ENCODE results near the gene SV2A.

Gene SV2A

DNA sequence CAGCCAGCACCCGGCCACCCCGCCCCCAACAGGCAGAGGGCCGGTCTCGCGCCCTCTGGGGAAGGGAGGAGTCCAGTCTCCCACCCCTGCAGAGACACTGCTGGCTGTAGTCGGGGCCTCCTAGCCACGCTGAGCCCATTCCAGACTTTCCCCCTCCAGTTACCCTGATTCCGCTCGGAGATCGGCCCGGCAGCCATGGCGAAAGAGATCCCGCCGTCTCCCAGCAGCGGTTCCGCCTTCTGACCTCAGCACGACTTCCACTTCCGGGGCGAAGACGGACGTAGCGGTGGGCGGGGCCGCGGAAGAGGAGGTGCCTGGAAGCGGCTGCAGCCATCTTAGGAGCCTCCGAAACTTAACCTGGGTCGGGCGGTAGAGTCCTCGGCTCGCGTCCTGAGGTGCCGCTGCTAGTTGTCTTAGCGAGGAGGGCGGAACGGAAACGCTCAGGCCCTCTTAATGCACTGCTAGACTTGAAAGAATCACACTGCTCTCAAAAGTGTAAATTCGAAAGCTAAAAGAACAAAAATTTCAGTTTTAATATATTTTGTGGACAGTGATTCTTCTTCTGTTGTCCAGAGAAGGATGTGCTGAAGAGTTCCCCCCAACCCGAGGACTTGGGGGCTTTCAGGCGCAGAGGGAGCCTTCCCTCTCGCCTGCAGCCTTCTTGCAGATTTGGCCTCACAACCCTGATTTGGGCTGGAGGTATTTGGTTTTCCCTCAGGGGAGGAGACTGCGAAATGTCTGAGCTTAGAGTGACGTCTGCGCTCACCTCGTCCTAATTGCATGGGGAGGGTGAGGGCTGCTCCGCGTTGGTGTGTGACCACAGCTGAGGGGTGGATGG is 10.1 kb upstream of the SV2A start, which contains the start of gene SF3B4 (continued):
- TF ChIP-seq ATF2 (tag by site-specific recombination; IDR thresholded peaks at IDR 0.05; ENCODE audit: low read depth) (peak; percentile 13; the same call in 1 of the 2 replicates), ZNF660 (tag by site-specific recombination; IDR thresholded peaks at IDR 0.05) (peak; percentile 29), KLF9 (tag by site-specific recombination; IDR thresholded peaks at IDR 0.05; ENCODE audit: low read depth) (peak; percentile 96), ZNF623 (tag by site-specific recombination; IDR thresholded peaks at IDR 0.05) (no peak), ZNF514 (tag by site-specific recombination; IDR thresholded peaks at IDR 0.05) (no peak), ZNF692 (tag by site-specific recombination; IDR thresholded peaks at IDR 0.05) (peak; percentile 7), SP3 (tag by site-specific recombination; IDR thresholded peaks at IDR 0.05) (peak; percentile 99), ZSCAN5A (tag by site-specific recombination; IDR thresholded peaks at IDR 0.05) (0 out of 2 replicates have a peak, but pooled peaks have one; percentile 56), YY1 (tag by site-specific recombination; IDR thresholded peaks at IDR 0.05) (peak; percentile 90), ZNF223 (tag by site-specific recombination; IDR thresholded peaks at IDR 0.05) (no peak), KLF8 (tag by site-specific recombination; IDR thresholded peaks at IDR 0.05) (peak; percentile 89), ZXDB (tag by site-specific recombination; IDR thresholded peaks at IDR 0.05) (peak; percentile 60; the same call in 1 of the 2 replicates), ZNF266 (tag by site-specific recombination; IDR thresholded peaks at IDR 0.05; ENCODE audit: low read depth) (no peak), ZNF529 (tag by site-specific recombination; IDR thresholded peaks at IDR 0.05; ENCODE audit: insufficient replicate concordance) (no peak), ZNF792 (tag by site-specific recombination; IDR thresholded peaks at IDR 0.05) (no peak), KLF16 (tag by site-specific recombination; IDR thresholded peaks at IDR 0.05) (peak; percentile 71), ZNF843 (tag by site-specific recombination; IDR thresholded peaks at IDR 0.05) (peak; percentile 53; the same call in 1 of the 2 replicates), ZFP69B (tag by site-specific recombination; IDR thresholded peaks at IDR 0.05) (0 out of 2 replicates have a peak, but pooled peaks have one; percentile 12), ZNF600 (tag by site-specific recombination; IDR thresholded peaks at IDR 0.05) (0 out of 2 replicates have a peak, but pooled peaks have one; percentile 17), ZFHX2 (tag by site-specific recombination; conservative IDR thresholded peaks at IDR 0.05) (0 out of 2 replicates have a peak, but pooled peaks have one; percentile 39), GFI1B (tag by site-specific recombination; IDR thresholded peaks at IDR 0.05) (no peak), ZNF133 (tag by site-specific recombination; IDR thresholded peaks at IDR 0.05) (no peak), ZFP37 (tag by site-specific recombination; IDR thresholded peaks at IDR 0.05) (0 out of 2 replicates have a peak, but pooled peaks have one; percentile 16), ZBTB20 (tag by site-specific recombination; IDR thresholded peaks at IDR 0.05) (peak; percentile 12; the same call in 1 of the 2 replicates), ZBTB17 (tag by site-specific recombination; IDR thresholded peaks at IDR 0.05) (peak; percentile 92), ZNF830 (tag by site-specific recombination; IDR thresholded peaks at IDR 0.05; ENCODE audit: low read depth) (no peak), KLF10 (tag by site-specific recombination; IDR thresholded peaks at IDR 0.05) (peak; percentile 72; the same call in 1 of the 2 replicates)
- TF ChIP-seq, protein P1, sequence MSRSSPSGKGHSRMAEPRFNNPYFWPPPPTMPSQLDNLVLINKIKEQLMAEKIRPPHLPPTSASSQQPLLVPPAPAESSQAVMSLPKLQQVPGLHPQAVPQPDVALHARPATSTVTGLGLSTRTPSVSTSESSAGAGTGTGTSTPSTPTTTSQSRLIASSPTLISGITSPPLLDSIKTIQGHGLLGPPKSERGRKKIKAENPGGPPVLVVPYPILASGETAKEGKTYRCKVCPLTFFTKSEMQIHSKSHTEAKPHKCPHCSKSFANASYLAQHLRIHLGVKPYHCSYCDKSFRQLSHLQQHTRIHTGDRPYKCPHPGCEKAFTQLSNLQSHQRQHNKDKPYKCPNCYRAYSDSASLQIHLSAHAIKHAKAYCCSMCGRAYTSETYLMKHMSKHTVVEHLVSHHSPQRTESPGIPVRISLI (tag by site-specific recombination; IDR thresholded peaks at IDR 0.05): no peak
- TF ChIP-seq, protein P2, sequence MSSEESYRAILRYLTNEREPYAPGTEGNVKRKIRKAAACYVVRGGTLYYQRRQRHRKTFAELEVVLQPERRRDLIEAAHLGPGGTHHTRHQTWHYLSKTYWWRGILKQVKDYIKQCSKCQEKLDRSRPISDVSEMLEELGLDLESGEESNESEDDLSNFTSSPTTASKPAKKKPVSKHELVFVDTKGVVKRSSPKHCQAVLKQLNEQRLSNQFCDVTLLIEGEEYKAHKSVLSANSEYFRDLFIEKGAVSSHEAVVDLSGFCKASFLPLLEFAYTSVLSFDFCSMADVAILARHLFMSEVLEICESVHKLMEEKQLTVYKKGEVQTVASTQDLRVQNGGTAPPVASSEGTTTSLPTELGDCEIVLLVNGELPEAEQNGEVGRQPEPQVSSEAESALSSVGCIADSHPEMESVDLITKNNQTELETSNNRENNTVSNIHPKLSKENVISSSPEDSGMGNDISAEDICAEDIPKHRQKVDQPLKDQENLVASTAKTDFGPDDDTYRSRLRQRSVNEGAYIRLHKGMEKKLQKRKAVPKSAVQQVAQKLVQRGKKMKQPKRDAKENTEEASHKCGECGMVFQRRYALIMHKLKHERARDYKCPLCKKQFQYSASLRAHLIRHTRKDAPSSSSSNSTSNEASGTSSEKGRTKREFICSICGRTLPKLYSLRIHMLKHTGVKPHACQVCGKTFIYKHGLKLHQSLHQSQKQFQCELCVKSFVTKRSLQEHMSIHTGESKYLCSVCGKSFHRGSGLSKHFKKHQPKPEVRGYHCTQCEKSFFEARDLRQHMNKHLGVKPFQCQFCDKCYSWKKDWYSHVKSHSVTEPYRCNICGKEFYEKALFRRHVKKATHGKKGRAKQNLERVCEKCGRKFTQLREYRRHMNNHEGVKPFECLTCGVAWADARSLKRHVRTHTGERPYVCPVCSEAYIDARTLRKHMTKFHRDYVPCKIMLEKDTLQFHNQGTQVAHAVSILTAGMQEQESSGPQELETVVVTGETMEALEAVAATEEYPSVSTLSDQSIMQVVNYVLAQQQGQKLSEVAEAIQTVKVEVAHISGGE (tag by site-specific recombination; conservative IDR thresholded peaks at IDR 0.05; ENCODE audit: low read depth): peak; percentile 85
- TF ChIP-seq, protein P3, sequence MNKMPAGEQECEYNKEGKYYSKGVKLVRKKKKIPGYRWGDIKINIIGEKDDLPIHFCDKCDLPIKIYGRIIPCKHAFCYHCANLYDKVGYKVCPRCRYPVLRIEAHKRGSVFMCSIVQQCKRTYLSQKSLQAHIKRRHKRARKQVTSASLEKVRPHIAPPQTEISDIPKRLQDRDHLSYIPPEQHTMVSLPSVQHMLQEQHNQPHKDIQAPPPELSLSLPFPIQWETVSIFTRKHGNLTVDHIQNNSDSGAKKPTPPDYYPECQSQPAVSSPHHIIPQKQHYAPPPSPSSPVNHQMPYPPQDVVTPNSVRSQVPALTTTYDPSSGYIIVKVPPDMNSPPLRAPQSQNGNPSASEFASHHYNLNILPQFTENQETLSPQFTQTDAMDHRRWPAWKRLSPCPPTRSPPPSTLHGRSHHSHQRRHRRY (tag by site-specific recombination; IDR thresholded peaks at IDR 0.05): no peak
